ENCODE results near the gene GPSM1. TPM values are rescaled to one million over a fixed set of nuclear protein-coding genes. Genes with fewer than 3 reads are reported as not detected.

Gene GPSM1
- total RNA-seq, 1 experiment from 2014 or later = 24.7 TPM

GRCh38 chr9:136280535-136281315 lies 46.6 kb upstream of the GPSM1 start:
- Histone ChIP-seq H3K4ac (ENCODE audit: low read depth, low read length) (no peak overlapping the region), H3K9ac (ENCODE audit: extremely low read depth, insufficient read length, low read length) (no peak overlapping the region), H3K23ac (ENCODE audit: insufficient read length, low read depth, low read length) (no peak overlapping the region), H3K14ac (ENCODE audit: insufficient read depth, low read length) (no peak overlapping the region), H4K91ac (ENCODE audit: insufficient read length, low read depth, low read length) (no peak overlapping the region), H3K4me2 (ENCODE audit: insufficient read depth, insufficient read length, low read length) (no peak overlapping the region), H2BK12ac (ENCODE audit: insufficient read length, low read depth, low read length) (no peak overlapping the region), H3K79me2 (ENCODE audit: insufficient read depth, low read length) (no peaks in the 10 kb centered on the region), H2AFZ (ENCODE audit: low read length) (no peak overlapping the region), H4K8ac (replicated peaks; ENCODE audit: insufficient read length, low read depth, low read length) (no peak overlapping the region), H3K56ac (ENCODE audit: insufficient read length, low read depth, low read length) (no peak overlapping the region), H4K5ac (ENCODE audit: insufficient read length, low read depth, low read length) (no peak overlapping the region), H2AK5ac (ENCODE audit: insufficient read length, low read length) (no peak overlapping the region), H3K79me1 (ENCODE audit: insufficient read depth, low read depth, low read length, poor library complexity, severe bottlenecking) (no peaks in the 10 kb centered on the region), H4K20me1 (ENCODE audit: control insufficient read depth, insufficient read depth, insufficient read length) (no peaks in the 10 kb centered on the region), H3K4me1 (ENCODE audit: insufficient read depth, low read length) (no peaks in the 10 kb centered on the region), H3K18ac (ENCODE audit: insufficient read length, low read depth, low read length) (no peak overlapping the region), H2BK120ac (ENCODE audit: low read depth, low read length, poor library complexity, severe bottlenecking) (no peak overlapping the region), H3K27ac (ENCODE audit: insufficient read length, low read depth, low read length) (no peak overlapping the region), H3K27me3 (ENCODE audit: insufficient read depth, low read length) (no peaks in the 10 kb centered on the region), H2BK15ac (ENCODE audit: low read depth, low read length) (no peak overlapping the region), H2BK5ac (ENCODE audit: insufficient read length, low read length) (no peak overlapping the region), H2BK20ac (ENCODE audit: low read depth, low read length, poor library complexity, severe bottlenecking) (no peak overlapping the region), H3K23me2 (ENCODE audit: insufficient read length, low read depth, low read length, poor library complexity, severe bottlenecking) (peaks cover 3% of the 10 kb centered on the region), H3T11ph (ENCODE audit: low read length) (no peak overlapping the region), H3K9me3 (ENCODE audit: control insufficient read depth, low read depth, low read length) (no peaks in the 10 kb centered on the region)
- DNase-seq = no peak
- Mint-ChIP-seq H3K4me1 (peaks cover 4 to 10% of the 10 kb centered on the region in 2 experiments; a peak in 2 of 4 replicates), H3K4me3 (no peak overlapping the region), H3K27me3 (ENCODE audit: low read depth) (peaks cover 3% of the 10 kb centered on the region; the same call in 1 of the 2 replicates), H3K36me3 (ENCODE audit: insufficient read depth in 1 of 3, low read depth in 3 of 3) (no peaks in the 10 kb centered on the region), H3K27ac (peak overlapping the region in 1 of 3 experiments; percentile 62; a peak in 1 of 7 replicates), H3K9me3 (peaks cover 0 to 3% of the 10 kb centered on the region in 2 experiments; a peak in 2 of 5 replicates)
- WGBS (ENCODE audit: extremely low coverage, insufficient read length, low lambda C conversion rate) = no CpG with 5 or more reads among the region's 16 CpGs
- no peak for TF ChIP-seq CTCF (conservative IDR thresholded peaks at IDR 0.05)
